GM19455 (cell line): ENCODE measurements around the gene ZNF8.
"Not testable (repeated sequence)": the region's sequence is repeated elsewhere in the genome, so short reads cannot be mapped to it uniquely, and the experiment has no call there.

Experiments used
- ATAC-seq: cut with Tn5 transposase; IDR thresholded peaks from one replicate; pipeline ENCODE4 v1.9.1; 2021; ENCODE audit not compliant: unreplicated experiment

Gene ZNF8

GRCh38 chr19:58294743-58295374 is 16.1 kb downstream of the ZNF8 start:
- no peak for ATAC-seq

- ATAC-seq = no peak
These were observed 17.3 kb downstream of the ZNF8 start for GRCh38 chr19:58296104-58296503.

GRCh38 chr19:58300620-58301019 is 21.9 kb downstream of the ZNF8 start:
- no peak for ATAC-seq

- ATAC-seq = no peak
These were observed 25.5 kb downstream of the ZNF8 start for GRCh38 chr19:58304255-58304654.

GRCh38 chr19:58304748-58305064 is 26.0 kb downstream of the ZNF8 start:
- peak; percentile 5 for ATAC-seq

GRCh38 chr19:58305065-58305931 is 26.5 kb downstream of the ZNF8 start, which contains the start of gene ERVK3-1:
TSS of gene ERVK3-1 (plus strand) at chr19:58305377. CDS start at chr19:58312169, 6,792 bp downstream.
- peak; percentile 95 for ATAC-seq

- no peak for ATAC-seq
These were observed 27.2 kb downstream of the ZNF8 start for GRCh38 chr19:58305932-58306323.

- ATAC-seq = no peak
These were observed 29.0 kb downstream of the ZNF8 start for GRCh38 chr19:58307736-58308135.

- not testable (repeated sequence) for ATAC-seq
These were observed 31.9 kb downstream of the ZNF8 start for GRCh38 chr19:58310685-58311084.

- no peak for ATAC-seq
These were observed 32.6 kb downstream of the ZNF8 start for GRCh38 chr19:58311345-58311865.

- no peak for ATAC-seq
These were observed 36.8 kb downstream of the ZNF8 start for GRCh38 chr19:58315580-58315979.

GRCh38 chr19:58317476-58318072 is 38.8 kb downstream of the ZNF8 start:
- no peak for ATAC-seq

- no peak for ATAC-seq
These were observed 39.5 kb downstream of the ZNF8 start for GRCh38 chr19:58318297-58318696.

- ATAC-seq = no peak
These were observed 40.5 kb downstream of the ZNF8 start for GRCh38 chr19:58319241-58319640.

- no peak for ATAC-seq
These were observed 46.7 kb downstream of the ZNF8 start for GRCh38 chr19:58325311-58326022.

GRCh38 chr19:58326501-58326913 is 47.8 kb downstream of the ZNF8 start:
- no peak for ATAC-seq

GRCh38 chr19:58326914-58327726 is 48.4 kb downstream of the ZNF8 start, which contains the start of gene ZSCAN22:
TSS of gene ZSCAN22 (plus strand) at chr19:58326994. CDS start at chr19:58334803, 7,809 bp downstream.
- ATAC-seq = peak; percentile 89

- ATAC-seq = no peak
These were observed 50.2 kb downstream of the ZNF8 start for GRCh38 chr19:58328999-58329398.

- ATAC-seq = no peak
These were observed 51.7 kb downstream of the ZNF8 start for GRCh38 chr19:58330458-58330857.

GRCh38 chr19:58332697-58333096 is 53.9 kb downstream of the ZNF8 start:
- ATAC-seq = no peak
